GM19455 (cell line): ENCODE results near the gene MYH7.
"Not testable (repeated sequence)": the region's sequence is repeated elsewhere in the genome, so short reads cannot be mapped to it uniquely, and the experiment has no call there.

Experiments
- ATAC-seq: cut with Tn5 transposase; IDR thresholded peaks from one replicate; pipeline ENCODE4 v1.9.1; 2021; ENCODE audit not compliant: unreplicated experiment

The MYH7 gene

DNA sequence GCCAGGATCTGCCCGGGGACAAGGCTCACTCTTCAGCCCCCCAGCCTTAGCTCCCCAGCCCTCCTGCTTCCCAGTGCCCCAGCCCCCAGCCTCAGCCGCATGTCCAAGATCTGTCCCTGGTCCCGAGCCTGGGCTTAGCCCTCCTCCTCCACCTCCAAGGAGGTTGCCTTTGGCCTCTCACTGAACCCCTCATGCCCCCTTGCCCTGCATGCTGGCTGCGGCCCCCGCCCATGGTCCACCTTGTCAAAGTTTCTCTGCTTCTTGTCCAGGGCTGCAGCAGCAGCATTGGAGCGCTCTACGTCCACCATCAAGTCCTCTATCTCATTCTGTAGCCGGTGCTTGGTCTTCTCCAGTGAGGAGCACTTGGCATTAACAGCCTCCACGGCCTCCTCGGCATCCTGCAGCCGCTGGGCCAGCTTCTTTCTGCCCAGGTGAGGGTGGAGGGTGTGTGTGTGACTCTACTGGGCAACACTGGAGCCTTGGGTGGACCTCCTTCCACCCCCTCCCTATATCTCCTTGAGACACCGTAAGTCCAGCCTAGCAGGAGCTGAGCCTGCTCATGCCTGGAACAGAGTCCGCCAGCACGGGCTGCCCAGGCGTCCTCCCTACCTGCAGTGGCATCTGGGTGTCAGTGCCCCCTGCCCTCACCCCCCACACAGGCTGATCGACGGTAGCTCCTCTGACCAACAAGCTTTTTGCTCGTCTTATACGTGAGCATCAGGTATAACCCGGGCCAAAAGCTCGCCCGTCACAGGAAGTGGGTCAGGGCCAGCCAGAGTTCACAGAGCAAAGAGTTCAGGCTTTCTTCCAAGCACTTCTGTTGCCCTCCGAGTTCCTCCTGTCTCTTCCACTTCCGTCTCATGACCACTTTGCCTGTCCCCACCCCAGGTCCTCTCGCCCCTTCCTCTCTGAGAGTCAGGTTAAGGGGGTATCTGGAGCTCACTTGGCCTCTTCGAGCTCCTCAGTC is 47.3 kb downstream of the MYH7 start:
- ATAC-seq: no peak

DNA sequence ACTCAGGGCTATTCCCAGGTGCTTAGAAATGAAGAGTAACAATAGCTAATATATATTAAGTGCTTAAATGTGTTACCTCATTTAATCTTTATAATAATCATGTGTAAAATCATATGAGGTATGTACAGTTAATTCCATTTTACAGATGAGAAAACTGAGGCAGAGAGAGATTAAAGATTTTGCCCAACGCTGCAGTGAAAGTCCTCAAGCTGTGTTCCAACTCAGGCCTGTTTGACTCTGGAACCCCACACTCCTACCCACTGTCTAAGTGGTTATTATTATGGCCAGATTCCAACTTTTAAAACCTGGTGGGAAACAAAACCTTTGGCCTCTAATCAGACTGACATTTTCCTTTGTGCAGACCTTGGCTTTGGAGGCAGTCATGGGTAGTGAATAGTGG is 48.5 kb downstream of the MYH7 start:
- no peak for ATAC-seq

DNA sequence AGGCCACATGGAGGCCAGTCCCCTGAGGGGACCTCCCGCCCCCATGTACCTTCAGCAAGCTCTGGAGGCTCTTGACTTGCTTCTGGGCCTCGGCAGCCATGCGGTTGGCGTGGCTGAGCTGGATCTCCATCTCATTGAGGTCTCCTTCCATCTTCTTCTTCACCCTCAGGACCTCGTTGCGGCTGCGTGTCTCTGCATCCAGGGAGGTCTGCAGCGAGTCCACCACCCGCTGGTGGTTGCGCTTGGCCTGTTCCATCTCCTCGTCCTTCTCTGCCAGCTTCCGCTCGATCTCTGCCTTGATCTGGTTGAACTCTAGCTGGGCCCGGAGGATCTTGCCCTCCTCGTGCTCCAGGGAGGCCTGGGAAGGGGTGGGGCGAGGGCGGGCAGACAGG is 49.2 kb downstream of the MYH7 start:
- not testable (repeated sequence) for ATAC-seq

DNA sequence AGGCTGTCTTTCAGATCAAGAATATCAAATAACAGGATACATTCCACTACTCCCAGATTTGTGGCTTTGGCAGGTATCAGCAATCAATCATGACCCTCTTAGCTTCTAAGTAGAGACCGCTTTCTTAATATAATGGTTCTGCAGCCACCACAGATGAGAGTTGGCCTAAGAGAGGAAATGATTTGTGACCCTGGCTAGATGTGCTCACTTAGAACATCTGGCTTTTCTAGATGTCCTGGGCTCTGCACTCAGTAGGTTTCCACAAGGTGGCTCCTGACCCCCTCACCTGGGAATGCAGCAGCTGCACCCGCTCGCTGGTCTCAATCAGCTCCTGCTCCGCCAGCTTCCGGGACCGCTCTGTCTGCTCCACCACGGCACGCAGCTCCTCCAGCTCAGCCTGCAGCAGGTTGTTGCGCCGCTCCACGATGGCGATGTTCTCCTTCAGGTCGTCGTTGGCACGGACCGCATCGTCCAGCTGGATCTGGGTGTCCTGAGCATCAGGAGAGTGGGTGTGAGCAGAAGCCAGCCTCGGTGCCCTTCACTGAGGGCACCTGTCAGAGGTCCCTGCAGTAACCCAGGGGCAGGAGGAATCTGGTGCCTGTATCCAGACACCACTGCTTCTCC is 49.7 kb downstream of the MYH7 start:
- ATAC-seq: no peak

GRCh38 chr14:23385244-23385641 is 50.2 kb downstream of the MYH7 start:
- ATAC-seq: no peak

DNA sequence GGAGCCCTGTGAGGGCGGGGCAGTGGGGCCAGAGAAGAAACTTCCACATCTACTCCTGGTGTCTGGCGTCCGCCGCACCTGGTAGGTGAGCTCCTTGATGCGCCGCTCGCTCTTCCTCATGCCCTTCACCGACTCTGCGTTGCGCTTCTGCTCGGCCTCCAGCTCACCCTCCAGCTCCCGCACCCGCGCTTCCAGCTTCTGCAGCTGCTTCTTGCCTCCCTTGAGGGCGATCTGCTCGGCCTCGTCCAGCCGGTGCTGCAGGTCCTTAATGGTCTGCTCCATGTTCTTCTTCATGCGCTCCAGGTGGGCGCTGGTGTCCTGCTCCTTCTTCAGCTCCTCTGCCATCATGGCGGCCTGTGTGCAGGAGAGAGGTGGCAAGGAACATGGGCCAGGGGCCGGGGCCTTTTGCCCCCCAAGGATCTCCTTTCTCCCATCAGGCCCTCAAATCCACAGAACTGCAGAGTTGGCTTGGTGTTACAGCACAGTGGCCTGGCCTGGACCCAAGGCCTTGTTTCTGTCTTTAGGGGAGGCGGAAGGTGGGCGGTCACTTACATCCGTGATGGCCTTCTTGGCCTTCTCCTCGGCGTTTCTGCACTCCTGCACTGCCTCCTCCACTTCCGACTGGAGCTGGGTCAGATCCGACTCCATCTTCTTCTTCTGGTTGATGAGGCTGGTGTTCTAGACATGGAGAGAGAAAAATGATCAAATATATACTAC is 50.9 kb downstream of the MYH7 start:
- no peak for ATAC-seq

- no peak for ATAC-seq
Observed at GRCh38 chr14:23382731-23383440, 52.6 kb downstream of the MYH7 start.

DNA sequence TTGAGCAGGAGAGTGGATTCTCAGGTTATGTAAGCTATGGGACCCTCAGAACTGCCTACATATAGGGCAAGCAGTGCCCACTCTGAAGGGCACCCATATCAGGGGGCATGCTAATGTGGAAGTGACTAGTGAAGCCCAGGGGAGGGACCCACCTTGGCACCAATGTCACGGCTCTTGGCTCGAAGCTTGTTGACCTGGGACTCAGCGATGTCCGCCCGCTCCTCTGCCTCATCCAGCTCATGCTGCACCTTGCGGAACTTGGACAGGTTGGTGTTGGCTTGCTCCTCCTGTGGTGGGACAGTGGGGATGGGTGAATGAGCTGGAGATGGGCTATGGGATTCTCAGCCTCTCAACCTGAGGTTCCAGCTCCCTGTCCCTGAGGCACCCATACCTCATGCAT is 53.2 kb downstream of the MYH7 start:
- ATAC-seq: no peak

DNA sequence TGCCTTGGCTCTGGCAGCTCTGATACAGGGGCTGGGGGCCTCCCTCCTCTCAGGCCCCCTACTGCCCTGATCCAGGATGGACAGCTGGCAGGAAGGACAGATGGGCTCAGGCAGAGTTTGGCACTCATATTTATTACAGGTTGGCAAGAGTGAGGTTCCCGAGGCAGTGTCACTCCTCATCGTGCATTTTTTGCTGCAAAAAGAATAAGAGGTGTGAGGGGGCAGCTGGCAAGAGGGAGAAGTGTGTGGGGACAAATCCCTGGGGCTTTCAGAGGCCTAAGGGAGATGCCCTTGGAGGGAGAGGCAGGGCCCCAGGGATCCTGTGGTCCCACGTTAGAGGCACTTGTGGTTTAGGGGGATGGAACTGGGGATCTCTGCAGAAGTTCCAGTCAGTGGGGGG is 53.6 kb downstream of the MYH7 start:
- no peak for ATAC-seq

- no peak for ATAC-seq
Observed at GRCh38 chr14:23380976-23381375, 54.5 kb downstream of the MYH7 start.

GRCh38 chr14:23380197-23380914 is 55.1 kb downstream of the MYH7 start:
- no peak for ATAC-seq

DNA sequence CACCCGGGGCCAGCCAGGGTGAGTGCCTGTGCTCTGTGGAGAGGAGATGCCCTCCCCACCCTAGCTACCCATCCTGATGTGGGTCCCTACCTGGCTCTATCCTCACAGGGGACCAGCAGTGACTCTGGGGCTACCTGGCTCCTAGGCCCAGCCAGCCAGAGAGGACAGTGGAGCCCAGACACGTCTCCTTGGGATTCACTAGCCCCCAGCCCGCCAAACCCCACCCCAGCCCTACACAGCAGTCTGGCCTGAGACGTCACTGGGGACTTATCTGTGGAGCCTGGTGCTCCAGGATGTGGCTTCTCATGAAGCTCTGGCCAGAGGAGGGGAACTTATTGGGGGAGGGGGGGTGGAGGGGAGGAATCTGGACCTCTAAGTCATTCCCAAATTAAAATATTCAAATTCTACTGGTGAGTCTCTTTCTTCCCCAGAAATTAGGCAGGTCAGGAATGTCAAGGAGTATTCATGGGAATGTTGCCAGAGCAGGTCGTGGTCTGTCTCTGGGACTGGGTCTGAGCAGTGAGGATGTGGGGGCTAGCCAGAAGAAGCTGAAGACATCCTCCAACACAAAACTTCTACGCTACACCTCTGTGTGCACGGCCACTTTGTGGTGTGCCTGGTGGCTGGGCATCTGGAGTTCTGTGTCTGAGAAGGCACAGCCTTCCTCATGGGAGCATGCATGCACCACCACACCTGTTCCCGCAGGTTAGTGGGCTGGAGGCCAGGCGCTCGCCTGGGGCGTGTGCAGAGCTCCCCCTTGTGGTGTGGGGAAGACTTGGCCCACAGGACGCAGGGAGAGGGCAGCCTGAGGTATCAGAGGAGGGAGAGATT is 55.9 kb downstream of the MYH7 start:
- no peak for ATAC-seq

- ATAC-seq: no peak
Observed at GRCh38 chr14:23378612-23379220, 56.7 kb downstream of the MYH7 start.

DNA sequence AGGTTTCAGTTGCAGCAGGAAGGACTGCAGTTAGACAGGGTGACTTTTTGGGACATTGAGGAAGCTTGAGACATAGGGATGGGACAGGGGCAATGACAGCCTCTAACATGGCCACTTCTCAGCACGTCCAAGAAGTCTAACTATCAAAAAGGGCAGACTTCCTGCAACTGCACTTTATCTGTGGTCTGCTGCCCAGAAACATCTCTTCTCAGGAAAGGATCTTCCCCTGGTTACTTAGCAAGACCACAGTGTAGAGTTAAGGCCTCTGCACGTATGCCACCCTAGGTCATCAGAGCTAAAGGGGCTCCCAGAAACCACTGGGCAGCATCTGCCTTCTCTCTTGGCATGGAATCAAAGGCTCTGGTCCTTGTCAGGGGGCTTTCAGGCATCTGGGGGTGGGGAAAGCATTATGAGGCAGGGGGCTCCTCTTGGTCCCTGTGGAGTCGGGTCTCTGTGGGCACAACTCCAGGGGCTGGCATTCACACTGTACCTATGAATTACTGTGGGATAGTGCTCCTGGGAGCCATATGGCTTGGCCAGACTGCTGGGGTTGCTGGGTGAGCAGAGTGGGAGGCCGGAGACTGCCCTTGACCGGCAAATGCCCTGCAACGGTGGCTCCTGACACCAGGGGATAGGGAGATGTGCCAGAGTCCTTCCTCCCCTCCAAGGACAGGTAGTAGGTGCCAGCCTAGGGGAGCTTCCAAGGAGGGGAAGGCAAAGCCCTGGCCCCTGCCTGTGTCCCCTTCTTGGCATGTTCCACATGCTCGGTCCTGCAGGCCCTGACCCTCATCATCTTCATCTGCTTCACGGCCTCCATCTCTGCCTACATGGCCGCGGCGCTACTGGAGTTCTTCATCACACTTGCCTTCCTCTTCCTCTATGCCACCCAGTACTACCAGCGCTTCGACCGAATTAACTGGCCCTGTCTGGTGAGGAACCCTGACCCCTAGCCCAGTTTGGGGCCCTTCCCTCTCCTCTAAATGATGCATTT is 57.6 kb downstream of the MYH7 start:
- no peak for ATAC-seq

GRCh38 chr14:23377198-23377550 is 58.3 kb downstream of the MYH7 start:
- no peak for ATAC-seq

- ATAC-seq: no peak
Observed at GRCh38 chr14:23376482-23377197, 58.8 kb downstream of the MYH7 start, which contains the start of gene CMTM5. Gene CMTM5, plus strand, starts transcription at chr14:23377046. Its CDS starts 206 bp downstream, at chr14:23377252.

- ATAC-seq: no peak
Observed at GRCh38 chr14:23375527-23376251, 59.8 kb downstream of the MYH7 start.
